NCI-H748 (cell line): ENCODE measurements around the gene CABLES2.

Source experiments
- DNase-seq: peaks from one replicate; lab custom pipeline; 2025; ENCODE audit not compliant: unreplicated experiment; lab: John Stamatoyannopoulos, UW

The CABLES2 gene

DNA sequence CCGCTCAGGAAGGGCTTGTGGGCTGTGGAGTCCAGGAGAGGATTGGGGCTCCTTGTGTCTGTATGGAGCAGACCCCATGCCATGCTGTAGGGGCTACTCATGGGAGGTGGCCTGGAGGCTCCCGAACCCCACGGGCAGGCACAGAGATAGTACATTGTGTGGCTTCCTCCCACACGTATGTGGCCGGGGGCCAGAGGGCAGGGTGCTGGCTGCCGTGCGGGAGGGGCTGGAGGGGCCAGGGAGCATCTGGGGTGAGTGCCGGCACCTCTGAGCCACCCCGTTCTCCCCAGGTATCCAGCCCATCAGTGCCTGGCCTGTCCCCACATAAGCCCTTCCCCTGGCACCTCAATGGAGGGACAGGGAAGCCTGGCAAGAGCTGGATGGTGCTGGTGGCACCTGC is 12.7 kb upstream of the CABLES2 start:
- DNase-seq, result no peak

DNA sequence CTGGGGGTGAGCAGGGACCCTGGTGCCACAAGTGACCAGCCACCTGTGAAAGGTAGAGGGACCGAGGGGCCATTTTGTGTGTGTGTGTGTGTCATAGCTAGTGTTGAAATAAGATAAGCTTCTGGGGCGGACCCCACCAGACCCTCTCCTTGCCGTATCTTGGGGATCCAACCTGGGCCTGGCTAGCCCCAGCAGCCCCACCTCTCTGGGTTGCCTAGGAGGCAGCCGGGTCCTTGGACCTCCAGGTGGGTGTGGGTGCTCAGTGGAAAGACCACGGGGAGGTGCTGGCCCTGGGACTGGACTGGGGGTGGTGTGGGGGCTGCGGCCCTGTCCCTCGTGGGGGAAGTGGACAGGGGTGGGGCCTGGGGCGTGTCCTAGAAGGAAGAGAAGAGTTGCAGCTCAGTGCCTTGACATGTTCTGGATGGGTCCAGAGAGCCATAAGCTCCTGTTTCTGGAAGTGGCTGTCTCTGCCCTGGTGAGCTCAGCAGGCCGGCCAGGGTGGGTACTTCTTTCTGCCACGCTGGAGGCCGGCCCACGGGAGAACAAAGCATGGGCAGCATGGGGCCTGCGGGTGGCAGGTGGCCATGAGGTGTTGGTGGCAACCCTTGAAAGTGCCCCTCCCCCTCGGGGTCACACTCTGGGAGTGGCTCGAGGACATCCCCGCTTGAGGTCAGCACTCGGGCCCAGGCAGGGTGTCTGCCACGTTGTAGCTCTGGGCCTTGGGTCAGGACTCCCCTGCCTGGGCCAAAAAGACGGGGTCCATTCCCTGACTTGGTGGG is 11.8 kb upstream of the CABLES2 start:
- DNase-seq, result no peak

DNA sequence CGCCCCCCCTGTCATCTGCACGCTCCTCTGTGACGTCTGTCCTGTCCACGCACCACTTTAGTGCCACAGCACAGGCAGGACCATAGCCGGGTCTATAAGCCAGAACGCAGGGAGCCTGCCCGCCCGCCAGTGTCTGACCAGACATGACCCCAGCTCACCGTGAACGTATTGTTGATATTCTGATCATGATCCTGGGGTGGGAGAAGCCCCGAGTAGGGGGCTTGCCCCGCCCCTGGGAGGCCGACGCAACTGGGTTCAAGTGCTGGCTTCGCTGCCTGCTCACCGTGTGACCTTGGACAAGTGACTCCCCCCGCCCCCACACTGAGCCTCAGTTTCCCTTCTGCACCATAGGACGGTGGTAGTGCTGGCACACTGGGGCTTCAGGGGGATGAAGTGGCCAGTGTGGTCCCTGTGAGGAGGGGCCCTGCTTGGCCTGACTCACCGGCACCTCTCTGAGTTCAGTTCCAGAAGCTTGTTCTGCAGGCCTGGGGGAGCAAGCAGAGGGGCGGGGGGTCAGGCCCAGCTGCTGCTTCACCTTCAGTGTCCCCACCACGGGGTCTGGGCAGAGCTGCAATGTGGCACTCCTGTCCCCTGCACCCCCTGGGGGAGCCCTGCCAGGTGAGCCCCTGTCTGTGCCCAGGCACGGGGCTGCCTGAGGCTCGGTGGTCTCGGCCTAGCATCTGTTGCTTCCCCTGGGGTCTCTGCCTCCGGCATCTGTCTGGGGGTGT is 11.1 kb upstream of the CABLES2 start:
- no peak for DNase-seq

DNA sequence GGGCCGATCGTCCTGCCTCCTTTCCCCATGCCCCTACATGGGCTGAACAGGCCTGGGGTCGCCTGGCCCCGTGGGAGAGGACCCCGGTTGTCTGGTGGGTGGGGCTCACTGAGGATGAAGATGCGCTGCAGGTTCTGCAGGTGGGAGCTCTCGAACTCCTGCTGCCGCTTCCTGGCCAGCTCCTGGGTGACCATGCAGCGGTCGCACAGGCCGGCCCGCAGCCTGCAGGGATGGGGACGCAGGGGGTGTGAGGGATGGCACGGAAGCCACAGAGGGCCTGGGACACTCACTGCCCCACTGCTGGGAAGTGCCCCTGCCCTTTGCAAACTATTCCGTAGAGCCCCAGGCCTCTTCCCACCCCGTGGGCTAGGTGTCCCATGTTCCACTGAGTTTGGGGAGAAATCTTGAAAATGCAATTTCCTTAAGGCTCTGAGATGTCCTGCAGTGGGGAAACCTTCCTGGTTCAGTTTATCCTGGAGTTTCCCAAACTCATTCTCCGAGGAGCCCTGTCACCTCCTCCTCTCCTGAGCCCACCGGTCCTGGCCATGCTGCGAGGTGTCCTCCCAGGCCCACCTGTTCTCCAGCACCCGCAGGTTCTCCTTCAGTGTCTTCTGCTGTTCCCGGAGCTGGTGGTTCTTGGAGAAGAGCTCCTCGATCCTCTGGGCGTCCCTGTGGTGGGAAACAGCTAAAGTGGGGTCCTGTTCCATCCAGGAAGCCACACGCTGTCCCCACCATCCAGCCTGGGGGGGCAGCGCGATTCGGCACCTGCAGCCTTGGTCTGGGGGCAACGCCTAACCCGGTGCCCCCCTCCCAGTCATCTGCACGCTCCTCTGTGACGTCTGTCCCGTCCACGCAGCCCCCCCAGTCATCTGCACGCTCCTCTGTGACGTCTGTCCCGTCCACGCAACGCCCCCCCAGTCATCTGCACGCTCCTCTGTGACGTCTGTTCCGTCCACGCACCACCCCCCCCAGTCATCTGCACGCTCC is 9.9 kb upstream of the CABLES2 start:
- DNase-seq, result no peak

DNA sequence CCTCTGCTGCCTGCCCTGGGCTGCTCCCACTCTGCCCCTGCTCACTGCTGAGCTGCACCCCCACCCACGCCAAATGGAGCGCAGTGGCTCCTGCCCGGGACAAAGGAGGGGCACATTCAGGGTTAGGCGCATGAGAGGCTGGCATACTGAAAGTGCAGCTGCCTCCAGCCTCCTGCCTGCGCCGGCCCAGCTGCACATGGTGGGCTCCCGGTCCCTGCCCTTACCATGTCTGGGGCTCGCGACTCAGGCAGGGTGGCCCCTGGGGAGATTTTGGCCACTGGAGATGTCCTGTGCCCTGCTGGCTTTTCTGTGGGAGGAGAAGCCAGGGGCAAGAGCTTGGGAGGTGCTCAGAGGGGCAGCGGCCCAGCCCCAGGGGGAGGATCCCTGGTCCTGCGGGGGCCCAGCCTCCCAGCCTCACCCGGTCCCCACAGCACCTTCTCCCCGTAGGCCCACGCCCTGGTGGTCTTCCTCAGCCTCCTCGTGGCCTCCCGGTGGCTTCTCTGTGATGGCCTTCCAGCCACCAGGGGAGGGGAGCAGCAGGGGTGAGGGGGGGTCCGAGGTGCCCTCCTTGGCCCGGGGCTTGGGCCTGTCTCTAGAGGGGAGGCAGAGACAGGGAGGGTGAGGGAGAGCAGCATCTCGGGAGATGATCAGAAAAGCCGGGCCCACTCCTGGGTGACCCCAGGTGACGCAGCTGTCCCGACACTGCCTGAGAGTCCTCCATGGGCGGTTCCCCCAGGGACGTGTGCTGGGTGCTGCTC is 8.4 kb upstream of the CABLES2 start:
- no peak for DNase-seq

DNA sequence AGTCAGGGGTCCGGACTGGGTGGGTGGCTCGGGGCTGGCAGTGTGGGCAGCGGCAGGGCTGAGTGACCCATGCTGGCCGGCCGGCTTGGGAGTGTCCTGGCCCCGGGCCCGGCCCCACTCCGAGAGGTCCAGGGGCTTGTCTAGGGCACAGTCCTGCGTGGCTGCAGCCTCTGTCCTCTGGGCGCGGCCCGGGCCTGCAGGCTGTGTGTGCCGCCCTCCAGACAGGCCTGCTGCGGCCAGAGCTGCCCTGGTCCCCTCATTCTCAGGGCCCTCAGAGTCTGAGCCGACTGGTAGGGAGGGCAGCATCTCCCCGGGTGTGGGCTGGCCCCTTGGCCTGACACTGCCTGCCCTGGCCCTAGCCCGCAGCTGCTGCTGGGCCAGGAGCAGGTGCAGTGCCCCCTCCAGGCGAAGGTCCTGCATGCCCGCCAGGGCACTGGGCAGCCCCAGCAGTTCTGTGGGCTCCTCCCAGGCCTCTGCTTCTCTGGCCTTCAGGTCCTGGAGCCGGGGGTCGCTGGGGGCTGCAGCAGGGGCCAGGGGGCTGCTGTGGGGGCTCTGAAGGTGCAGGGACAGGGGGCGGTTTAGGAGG is 6.9 kb upstream of the CABLES2 start:
- DNase-seq, result no peak

DNA sequence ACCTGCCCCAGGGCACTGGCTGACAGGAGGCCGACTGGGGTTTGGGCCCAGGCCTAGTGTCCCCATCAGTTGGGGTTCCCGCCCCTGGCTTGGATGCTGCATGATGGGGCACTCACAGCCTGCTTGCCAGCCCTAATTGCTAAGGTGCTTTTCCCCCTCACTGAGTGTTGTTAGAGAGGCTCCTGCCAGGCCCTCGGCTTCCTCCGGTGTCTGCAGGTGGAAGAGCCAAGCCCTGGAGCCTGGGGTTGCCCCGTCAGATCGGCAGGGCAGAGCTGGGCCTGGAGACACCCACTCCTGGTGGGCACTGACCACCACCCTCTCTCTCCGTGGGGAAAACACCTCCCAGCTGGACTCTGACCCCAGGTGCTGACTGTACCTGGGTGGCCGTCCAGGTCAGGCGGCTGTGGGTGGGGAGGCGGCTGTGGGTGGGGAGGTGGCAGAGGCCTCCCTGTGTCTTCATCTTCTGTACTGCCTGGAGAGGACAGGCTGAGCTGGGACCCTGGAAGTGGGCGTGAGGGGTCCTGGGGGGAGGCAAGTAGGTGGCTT is 6.0 kb upstream of the CABLES2 start:
- no peak for DNase-seq

DNA sequence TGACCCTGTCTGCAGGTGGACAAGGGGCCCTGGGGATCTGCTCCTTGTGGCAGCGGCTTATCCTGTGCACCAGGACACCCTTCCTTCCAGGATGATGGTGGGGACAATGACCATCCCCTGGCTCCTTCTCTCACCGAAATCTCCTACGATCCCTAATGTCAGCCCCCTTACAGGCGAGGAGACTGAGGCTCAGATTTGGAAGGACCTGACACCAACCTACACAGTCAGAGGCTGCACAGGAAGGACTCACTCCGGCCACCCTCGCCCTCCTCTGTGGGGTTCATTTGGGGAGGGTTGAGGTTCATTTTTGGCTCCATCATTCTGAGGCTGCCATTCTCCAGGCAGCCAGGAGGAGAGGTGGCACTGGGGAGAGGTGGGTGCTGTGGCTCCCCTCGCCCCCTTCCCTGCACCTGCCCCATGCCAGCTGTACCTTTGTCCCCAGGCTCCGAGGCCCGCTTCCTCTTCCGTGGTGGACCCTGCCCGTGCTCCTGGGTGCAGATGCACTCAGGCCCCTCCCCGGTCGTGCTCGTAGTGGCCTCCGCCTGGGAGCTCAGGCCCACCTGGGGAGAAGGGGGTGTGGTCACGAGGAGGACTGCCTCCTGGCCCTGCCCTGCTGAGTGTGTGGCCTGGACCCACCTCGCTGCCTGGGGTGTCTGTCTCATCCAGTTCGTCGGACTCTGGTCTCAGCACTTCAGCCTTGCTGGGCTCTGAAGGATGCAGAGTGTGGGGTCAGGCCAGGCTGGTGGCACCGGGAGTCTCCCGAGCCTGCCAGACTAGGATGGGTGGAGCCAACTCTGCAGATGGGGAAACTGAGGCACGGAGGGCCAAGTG is 5.3 kb upstream of the CABLES2 start:
- DNase-seq, result no peak

DNA sequence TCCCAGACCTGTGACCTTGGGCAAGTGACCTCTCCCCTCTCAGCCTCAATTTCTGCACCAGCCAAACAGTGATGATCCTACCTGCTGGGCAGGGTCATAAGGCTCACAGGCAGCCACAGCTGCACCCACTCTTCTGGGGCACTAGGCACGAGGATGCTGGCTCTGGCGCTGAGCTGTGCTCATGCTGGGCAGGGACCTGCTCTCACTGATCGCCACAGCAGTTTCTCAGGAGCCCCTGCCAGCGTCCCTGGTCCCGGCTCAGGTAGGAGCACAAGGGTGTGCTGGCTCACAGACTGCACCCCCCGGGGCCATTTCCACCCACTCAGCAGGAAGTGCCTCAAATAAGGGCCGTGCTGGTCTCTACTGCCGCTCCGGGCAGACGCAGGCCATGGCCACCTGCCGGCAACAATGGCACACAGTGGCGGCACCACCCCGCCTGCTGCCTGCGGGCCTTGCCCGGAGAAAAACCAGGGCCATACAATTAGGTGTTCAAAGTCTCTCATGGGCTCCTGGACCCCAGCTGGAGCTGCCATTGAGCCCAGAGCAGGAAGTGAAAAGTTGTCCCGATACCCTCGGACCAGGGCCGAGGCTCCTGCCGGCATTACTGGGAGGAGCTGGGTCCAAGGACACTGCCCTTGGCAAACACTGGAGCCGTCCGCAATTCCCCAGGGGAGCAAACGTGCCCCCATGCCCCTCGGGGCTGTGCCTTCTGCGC is 4.6 kb upstream of the CABLES2 start:
- DNase-seq, result no peak

DNA sequence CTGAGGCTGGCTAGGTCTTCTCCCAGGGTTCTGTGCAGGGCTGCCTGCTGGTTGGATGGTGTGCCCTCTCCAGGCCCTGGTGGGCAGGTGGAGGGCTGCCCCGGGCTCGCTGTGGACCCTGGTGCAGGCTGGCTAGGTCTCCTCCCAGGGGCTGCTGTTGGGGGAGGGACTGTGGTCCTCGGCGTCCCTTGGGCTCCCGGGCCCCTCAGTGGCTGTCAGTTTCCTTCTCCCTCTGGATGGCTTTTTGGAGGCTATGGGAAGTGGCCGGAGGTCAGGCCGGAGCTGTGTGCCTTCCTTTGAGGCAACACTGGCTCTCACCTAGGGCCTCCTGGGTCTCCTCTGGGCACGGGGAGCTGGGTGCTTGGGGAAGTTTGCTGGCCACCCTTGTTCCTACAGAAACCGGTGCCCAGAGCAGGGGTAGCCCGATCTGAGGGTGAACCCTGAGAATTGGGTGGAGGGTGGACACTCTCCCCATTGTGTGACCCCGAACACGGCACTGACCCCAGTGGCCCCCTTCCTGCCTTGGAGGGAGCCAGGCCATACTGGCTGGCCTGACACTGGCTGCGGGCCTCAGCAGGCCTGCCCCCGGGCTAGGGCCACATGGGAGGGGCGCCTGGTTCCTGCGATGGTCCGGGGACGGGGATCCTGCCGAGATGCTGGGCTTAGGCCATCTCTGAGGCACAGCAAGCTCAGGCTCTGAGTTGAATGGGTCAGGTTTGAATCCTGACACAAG is 3.8 kb upstream of the CABLES2 start:
- no peak for DNase-seq

DNA sequence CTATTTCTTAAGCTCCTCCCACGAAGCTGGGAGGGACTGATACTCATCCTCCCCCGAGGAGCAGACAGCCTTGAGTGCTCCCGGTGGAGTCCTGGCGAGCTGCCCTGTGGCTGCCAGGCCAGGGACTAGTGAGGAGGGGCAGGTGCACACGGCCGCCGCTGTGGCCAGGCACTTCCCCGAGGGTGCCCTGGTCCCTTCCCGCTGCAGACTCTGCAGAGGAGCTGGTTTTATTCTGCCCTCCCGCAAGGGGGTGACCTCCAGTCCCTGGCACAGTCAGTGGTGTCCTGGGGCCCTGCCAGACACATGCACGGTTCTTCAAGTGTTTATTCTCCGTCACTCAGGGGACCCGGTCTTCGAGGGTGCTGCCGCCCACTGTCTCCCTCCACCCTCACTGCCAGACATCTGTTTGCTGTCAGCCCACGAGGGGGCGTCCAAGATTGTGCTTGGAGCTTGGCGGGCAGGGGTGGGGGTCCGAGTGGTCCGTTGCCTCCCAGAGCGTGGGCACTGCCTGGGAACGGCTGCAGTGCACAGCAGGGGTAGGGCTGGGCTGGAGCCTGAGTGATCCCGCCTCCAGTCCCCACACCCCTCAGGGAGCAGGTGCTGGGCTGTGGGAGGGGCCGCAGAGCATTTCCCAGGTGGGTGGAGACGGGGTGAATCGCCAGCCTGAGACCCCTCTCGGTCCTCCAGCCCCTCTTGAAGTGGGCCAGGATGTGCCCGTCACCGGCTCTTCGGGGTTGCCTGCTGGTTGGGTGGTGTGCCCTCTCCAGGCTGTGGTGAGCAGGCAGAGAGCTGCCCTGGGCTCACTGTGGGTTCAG is 3.1 kb upstream of the CABLES2 start:
- peak; percentile 73 for DNase-seq

DNA sequence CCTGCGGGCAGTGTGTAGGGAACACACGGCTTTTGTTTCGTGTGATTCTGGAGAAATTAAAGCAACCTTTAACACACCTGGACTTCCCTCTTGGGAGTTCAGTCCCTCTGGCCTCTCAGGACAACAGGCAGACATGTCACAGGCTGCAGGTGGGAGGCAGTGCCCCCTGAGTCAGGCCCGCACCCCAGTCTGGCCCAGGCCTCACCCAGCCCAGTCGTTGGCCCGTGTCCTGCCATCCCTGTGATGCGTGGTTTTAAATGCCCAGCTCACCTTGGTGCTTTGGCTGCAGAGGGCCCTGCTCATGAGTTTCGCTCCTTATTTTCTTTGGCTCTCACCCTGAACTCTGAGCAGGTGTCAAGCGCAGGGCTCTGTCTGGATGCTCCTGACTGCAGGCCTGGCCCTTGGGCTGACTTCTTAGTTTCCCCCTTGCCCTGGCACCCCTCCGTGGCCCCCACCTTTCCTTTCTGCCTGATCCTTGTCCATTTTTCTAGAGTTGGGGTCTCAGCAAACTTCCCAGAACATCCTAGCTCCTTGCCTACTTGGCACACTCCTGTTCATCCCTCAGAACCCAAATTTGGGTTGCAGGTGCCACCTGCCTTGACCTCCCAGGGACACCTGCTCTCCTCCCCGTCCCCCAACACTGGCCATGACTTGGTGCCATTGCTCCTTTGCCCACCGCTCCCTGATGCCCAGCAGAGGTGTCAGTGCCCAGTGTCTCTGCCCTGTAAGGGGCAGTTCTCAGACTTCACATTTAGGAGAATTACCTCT is 2.2 kb upstream of the CABLES2 start:
- DNase-seq, result no peak

DNA sequence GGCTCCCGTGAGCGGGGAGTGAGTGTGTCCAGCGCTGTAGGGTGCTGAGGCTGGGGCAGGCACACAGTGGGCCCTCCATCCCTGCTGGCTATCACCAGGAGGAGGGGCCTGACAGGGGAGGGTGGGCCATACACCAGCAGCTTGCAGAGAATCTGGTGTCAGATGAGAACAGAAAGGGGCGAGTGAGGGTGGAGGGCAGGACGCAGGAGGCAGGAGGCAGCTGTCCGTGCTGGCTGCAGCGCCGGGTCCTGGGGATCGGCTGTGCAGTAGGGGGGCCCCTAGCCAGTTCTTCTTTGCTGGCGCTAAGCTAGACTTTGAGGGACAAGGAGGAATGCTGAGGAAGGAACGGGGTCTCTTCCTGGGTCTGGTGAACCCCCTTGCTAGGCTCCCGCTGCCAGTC is 1.6 kb upstream of the CABLES2 start:
- no peak for DNase-seq

DNA sequence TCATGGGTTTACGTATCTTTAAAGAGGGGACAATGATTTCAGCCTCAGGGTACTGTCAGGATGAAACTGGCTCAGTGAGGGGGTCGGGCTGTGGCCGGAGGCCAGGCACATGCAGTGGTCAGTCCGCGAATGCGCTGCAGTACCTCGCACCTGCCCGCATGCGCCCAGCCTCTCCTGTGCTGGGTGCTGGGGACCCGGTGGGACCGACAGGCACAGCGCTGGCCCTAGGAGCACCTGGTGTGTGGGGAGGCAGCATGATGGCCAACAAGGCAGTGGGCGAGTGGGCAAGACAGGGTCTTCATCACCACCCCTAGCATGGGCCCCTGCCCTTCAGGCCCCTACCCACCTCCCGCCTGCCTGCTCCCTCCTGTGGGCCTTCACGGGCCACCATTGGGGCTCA is 970 bp upstream of the CABLES2 start:
- no peak for DNase-seq

DNA sequence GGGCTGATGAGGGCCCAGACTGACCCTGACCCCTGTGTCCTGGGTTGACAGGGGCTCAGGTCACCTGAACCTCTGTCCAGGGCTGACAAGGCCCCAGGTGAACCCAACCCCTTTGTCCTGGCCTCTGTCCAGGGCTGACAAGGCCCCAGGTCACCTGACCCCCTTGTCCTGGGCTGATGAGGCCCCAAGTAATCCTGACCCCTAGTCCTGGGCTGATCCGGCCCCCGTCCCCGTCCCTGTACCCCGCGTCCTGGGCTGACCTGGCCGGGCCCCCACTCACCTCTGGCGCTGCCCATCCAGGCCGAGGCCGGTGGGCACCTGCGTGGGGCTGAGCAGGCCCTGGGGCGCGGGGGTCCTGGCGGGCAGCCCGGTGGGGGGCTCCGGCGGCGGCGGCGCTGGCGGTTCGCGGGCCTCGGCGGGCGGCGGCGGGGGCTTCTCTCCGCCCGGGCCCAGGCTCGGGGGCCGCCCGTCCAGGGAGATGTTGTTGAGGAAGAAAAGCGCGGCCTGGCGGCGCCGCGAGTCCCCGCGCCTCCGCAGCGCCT is 379 bp downstream of the CABLES2 start:
- no peak for DNase-seq

DNA sequence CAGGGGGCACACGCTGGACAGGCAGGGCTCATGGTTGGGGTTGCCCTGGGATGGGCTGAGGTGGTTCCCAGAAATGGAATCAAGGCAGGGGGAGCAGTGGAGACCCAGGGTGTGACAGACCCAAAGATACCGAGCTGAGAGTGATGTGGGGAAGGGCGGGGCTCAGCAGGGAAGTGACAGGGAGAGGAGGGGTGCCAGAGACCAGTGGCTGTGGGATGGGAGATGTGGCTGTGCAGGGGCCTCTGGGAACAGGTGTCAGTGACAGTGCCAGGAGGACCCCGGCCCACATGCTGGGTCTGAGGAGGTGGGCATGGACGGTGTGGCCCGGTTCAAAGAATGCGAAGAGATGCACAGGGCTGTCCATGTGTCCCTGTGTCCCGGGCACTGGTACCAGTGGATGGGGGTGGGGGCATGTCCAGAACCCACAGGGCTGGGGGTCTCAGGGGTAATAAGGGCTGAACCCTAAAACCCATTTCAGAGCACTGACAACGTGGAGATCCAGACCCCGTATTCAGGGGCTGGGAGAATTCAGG is 1.0 kb downstream of the CABLES2 start:
- no peak for DNase-seq
